Measurements from ENCODE around the gene FHOD3. TPM values are rescaled to one million over a fixed set of nuclear protein-coding genes. Genes with fewer than 3 reads are reported as not detected.

Gene FHOD3
- total and polyA plus RNA-seq, 7 donors: 5.4 to 98.2 (median 20.2) TPM

GRCh38 chr18:36379435-36379984, 82.0 kb downstream of the FHOD3 start:
- no peaks in the 10 kb centered on the region for H3K9me3 ChIP-seq
- 59 to 92% (median 72%) methylated on average over 2 of the region's 2 CpGs for WGBS, 3 donors
- H3K4me3 ChIP-seq: no peak overlapping the region
- H3K27ac ChIP-seq: no peak overlapping the region
- intact Hi-C loops (cut with DNase I): loop anchor here in 1 of 2 donors (5.0 kb wide), 1 partner anchor 42 kb away; no protein-coding TSS in a partner anchor
- H3K36me3 ChIP-seq (ENCODE audit: insufficient read depth in 1 of 2, low read depth in 1 of 2): no peaks in the 10 kb centered on the region
- no peaks in the 10 kb centered on the region for H3K27me3 ChIP-seq (ENCODE audit: insufficient read depth in 3 of 3, low read length in 2 of 3)
- no peak for TF ChIP-seq CTCF (IDR thresholded peaks at IDR 0.05)
- no peak for ATAC-seq
- DNase-seq: no peak
- H3K4me1 ChIP-seq: peaks cover 19% of the 10 kb centered on the region

GRCh38 chr18:36380173-36380827, 82.8 kb downstream of the FHOD3 start:
- ATAC-seq (no peak), DNase-seq (no peak)
- Histone ChIP-seq H3K9me3 (no peaks in the 10 kb centered on the region), H3K36me3 (ENCODE audit: insufficient read depth in 1 of 2, low read depth in 1 of 2) (no peaks in the 10 kb centered on the region), H3K27me3 (ENCODE audit: insufficient read depth in 3 of 3, low read length in 2 of 3) (no peaks in the 10 kb centered on the region), H3K4me1 (peaks cover 21% of the 10 kb centered on the region), H3K27ac (no peak overlapping the region), H3K4me3 (no peak overlapping the region)
- no peak for TF ChIP-seq CTCF (IDR thresholded peaks at IDR 0.05)
- intact Hi-C loops (cut with DNase I): no loop called here
- 80 to 84% (median 83%) methylated on average over 3 of the region's 3 CpGs for WGBS, 3 donors

- Histone ChIP-seq H3K4me1 (peaks cover 21% of the 10 kb centered on the region), H3K27ac (no peak overlapping the region), H3K4me3 (no peak overlapping the region), H3K36me3 (ENCODE audit: insufficient read depth in 1 of 2, low read depth in 1 of 2) (no peaks in the 10 kb centered on the region), H3K27me3 (ENCODE audit: insufficient read depth in 3 of 3, low read length in 2 of 3) (no peaks in the 10 kb centered on the region), H3K9me3 (no peaks in the 10 kb centered on the region)
- no peak for ATAC-seq
- WGBS, 3 donors: 66 to 76% (median 72%) methylated on average over 4 of the region's 4 CpGs
- intact Hi-C loops (cut with DNase I): no loop called here
- no peak for DNase-seq
- TF ChIP-seq CTCF (IDR thresholded peaks at IDR 0.05): no peak
Measured at GRCh38 chr18:36381075-36381474, 83.6 kb downstream of the FHOD3 start.

GRCh38 chr18:36382854-36383253, 85.3 kb downstream of the FHOD3 start:
- intact Hi-C loops (cut with DNase I): no loop called here
- H3K27me3 ChIP-seq (ENCODE audit: insufficient read depth in 3 of 3, low read length in 2 of 3): no peaks in the 10 kb centered on the region
- ATAC-seq (peak in 2 of 4 donors; percentile 20 to 21), DNase-seq (no peak)
- H3K4me3 ChIP-seq: no peak overlapping the region
- 73 to 83% (median 77%) methylated on average over 5 of the region's 5 CpGs for WGBS, 3 donors
- peaks cover 29% of the 10 kb centered on the region for H3K4me1 ChIP-seq
- no peak for TF ChIP-seq CTCF (IDR thresholded peaks at IDR 0.05)
- no peak overlapping the region for H3K27ac ChIP-seq
- no peaks in the 10 kb centered on the region for H3K36me3 ChIP-seq (ENCODE audit: insufficient read depth in 1 of 2, low read depth in 1 of 2)
- H3K9me3 ChIP-seq: no peaks in the 10 kb centered on the region
